Naive thymus-derived CD8-positive, alpha-beta T cell (primary cell): Measurements from ENCODE around the gene PLAGL1. TPM values are rescaled to one million over a fixed set of nuclear protein-coding genes. Genes with fewer than 3 reads are reported as not detected.

Experiments
- ATAC-seq, 2 donors: fragments of 150-1000 bp; cut with Tn5 transposase in 1 of 2; sonication (Bioruptor Pico), chemical (Tn5 transposase) in 1 of 2; 1 replicate in 1 of 2; 2 replicates in 1 of 2; pipeline ENCODE4 v1.10.0; 2021; ENCODE audit warnings: mild to moderate bottlenecking in 2 of 2, moderate library complexity in 2 of 2
- POLR2A ChIA-PET: fragments of 350-600 bp; sonication (Branson Sonifier 250); formaldehyde crosslinking; loops from one replicate; lab custom pipeline; 2021; ENCODE audit warnings: antibody characterized with exemption; lab: Charles Lee
- DNase-seq, 10 donors: peaks; one replicate each; pipeline versions ENCODE4 v3.0.0 to v3.0.0-alpha.2; 2020 to 2022
- H3K27ac Mint-ChIP-seq, 10 donors: one replicate each; pipeline ENCODE4 v1.8.0; 2020 to 2022; ENCODE audit warnings: mild to moderate bottlenecking in 10 of 10, mixed read lengths in 10 of 10, moderate library complexity in 4 of 10, inconsistent platforms in 1 of 10
- H3K27me3 Mint-ChIP-seq, 5 donors: one replicate each; pipeline ENCODE4 v1.8.0; 2021 to 2022; ENCODE audit warnings: mixed read lengths in 5 of 5
- H3K36me3 Mint-ChIP-seq, 3 donors: one replicate each; pipeline ENCODE4 v1.8.0; 2020 to 2022; ENCODE audit warnings: mixed read lengths in 3 of 3, mild to moderate bottlenecking in 2 of 3, inconsistent platforms in 1 of 3
- H3K4me1 Mint-ChIP-seq, 4 donors: one replicate each; pipeline ENCODE4 v1.8.0; 2021 to 2022; ENCODE audit warnings: mixed read lengths in 4 of 4
- H3K4me3 Mint-ChIP-seq, 10 donors: one replicate each; pipeline ENCODE4 v1.8.0; 2020 to 2022; ENCODE audit warnings: mild to moderate bottlenecking in 10 of 10, mixed read lengths in 10 of 10, moderate library complexity in 6 of 10, inconsistent platforms in 1 of 10
- H3K9me3 Mint-ChIP-seq, 9 donors: one replicate each; pipeline ENCODE4 v1.8.0; 2020 to 2022; ENCODE audit warnings: mixed read lengths in 9 of 9, mild to moderate bottlenecking in 3 of 9, inconsistent platforms in 1 of 9, moderate library complexity in 1 of 9
- polyA plus RNA-seq, 3 donors: library from polyadenylated mRNA; unstranded; fragments of 300-500 nt; fragmentation: Illumina TruSeq; gene quantifications; one replicate each; pipeline ENCODE4 v1.2.3, GENCODE V29; 2021
- total RNA-seq, 8 experiments: library from RNA in 2 of 8; stranded (reverse) in 2 of 8; gene quantifications; one replicate each; pipeline ENCODE4 v1.2.3 and lab custom pipeline; 2021 to 2026

PLAGL1 gene
- total and polyA plus RNA-seq, 5 experiments from 2014 or later, result 2.9 to 8.0 (median 4.9) TPM

DNA sequence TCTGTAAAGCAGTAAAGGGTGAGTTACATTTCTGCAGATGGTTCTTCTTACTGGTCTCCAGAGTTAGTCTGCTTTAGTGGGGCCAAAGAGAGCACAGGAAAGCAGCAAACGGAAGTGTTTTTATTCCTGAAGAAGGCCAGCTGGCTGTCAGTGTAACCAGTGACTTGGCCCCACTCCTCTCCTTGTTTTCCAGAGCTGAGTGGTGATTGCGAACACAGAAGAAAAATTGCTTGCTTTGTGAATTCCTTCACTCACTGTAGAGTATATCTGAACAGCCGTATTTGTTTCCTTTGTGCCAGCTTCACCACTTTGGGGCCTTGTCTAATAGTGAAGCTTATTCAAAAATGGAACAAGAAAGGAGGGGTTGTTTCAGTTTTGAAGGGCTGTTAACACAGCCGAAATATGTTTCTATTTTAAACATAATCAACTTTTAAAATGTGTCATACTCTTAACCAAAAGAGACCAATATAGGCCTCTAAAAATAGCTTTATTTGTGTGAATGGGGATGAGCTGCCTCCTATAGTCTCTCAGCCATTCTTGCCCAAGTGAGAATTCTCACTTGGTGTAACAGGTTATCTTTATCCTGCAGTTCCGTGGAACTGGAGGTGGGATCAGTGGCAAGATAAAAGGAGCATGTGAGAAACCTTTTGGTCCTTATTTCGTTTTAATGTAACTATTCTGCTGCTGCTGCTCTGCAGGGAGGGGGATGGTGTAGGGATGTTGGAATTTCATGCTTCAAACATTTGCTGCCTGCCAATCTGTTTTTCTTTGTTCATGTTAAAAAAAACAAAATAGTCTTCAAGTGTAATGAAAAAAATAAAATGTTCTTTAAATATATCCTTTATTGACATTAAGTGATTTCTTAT, 105.9 kb downstream of the PLAGL1 start:
- ATAC-seq (no peak), DNase-seq (no peak)
- POLR2A ChIA-PET, result no interaction called here
- Mint-ChIP-seq H3K36me3 (no peaks in the 10 kb centered on the region), H3K9me3 (peaks cover 0 to 3% (median 0%) of the 10 kb centered on the region in 9 donors), H3K4me1 (no peaks in the 10 kb centered on the region), H3K4me3 (no peak overlapping the region), H3K27ac (no peak overlapping the region), H3K27me3 (no peaks in the 10 kb centered on the region)

DNA sequence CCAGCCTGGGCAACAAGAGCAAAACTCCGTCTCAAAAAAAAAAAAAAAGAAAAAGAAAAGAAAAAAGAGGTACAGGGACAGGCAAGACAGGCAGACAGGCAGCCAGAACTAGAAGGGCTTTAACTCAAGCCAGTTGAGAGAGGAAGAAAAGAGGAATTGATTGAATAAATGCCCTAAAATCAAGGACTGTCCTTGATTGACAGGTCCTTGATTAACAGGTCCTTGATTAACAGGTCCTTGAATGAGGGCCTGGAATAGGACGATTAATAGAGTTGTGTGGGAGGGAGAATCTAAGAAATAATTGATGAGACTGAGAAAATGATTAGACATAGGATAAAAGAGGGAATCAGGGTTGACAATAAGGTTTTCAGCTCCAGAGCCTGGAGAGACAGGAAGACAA, 107.7 kb downstream of the PLAGL1 start:
- DNase-seq, result no peak
- Mint-ChIP-seq H3K4me1 (no peaks in the 10 kb centered on the region), H3K27me3 (no peaks in the 10 kb centered on the region), H3K4me3 (no peak overlapping the region), H3K27ac (no peak overlapping the region), H3K36me3 (no peaks in the 10 kb centered on the region), H3K9me3 (peaks cover 0 to 2% (median 0%) of the 10 kb centered on the region in 9 donors)
- ATAC-seq, result no peak
- POLR2A ChIA-PET, result no interaction called here

- no peak overlapping the region for H3K27ac Mint-ChIP-seq
Observed at GRCh38 chr6:143896126-143896860, 111.8 kb downstream of the PLAGL1 start.

GRCh38 chr6:143894655-143895054, 113.4 kb downstream of the PLAGL1 start:
- ATAC-seq, result no peak
- Mint-ChIP-seq H3K4me3 (no peak overlapping the region), H3K27me3 (no peaks in the 10 kb centered on the region), H3K9me3 (no peaks in the 10 kb centered on the region), H3K36me3 (peaks cover 0 to 5% (median 0%) of the 10 kb centered on the region in 3 donors), H3K27ac (no peak overlapping the region), H3K4me1 (no peaks in the 10 kb centered on the region)
- DNase-seq, result no peak
- POLR2A ChIA-PET, result no interaction called here

More at GRCh38 chr6:143896126-143896860, 111.8 kb downstream of the PLAGL1 start:
- Mint-ChIP-seq H3K36me3 (peaks cover 0 to 5% (median 0%) of the 10 kb centered on the region in 3 donors), H3K4me1 (no peaks in the 10 kb centered on the region), H3K4me3 (no peak overlapping the region), H3K9me3 (no peaks in the 10 kb centered on the region), H3K27me3 (no peaks in the 10 kb centered on the region)
- ATAC-seq, result no peak
- no peak for DNase-seq
- POLR2A ChIA-PET, result no interaction called here

Other genes with a start within 250 kb of the PLAGL1 start
- gene LTV1, start 164.9 kb downstream of the PLAGL1 start, total RNA-seq, result 10 to 100 TPM; 28.7 to 28.8 TPM
- gene LTV1, start 164.9 kb downstream of the PLAGL1 start, polyA plus RNA-seq, result 10 to 100 TPM; 20.2 to 27.1 (median 20.2) TPM
- not detected for gene ZC2HC1B, start 143.8 kb downstream of the PLAGL1 start, total RNA-seq
- not detected for gene ZC2HC1B, start 143.8 kb downstream of the PLAGL1 start, polyA plus RNA-seq
- gene SF3B5, start 87.3 kb upstream of the PLAGL1 start, total RNA-seq, result 10 to 100 TPM; 94.8 to 95.3 TPM
- 100 to 1,000 TPM; 390 to 417 (median 416) TPM for gene SF3B5, start 87.3 kb upstream of the PLAGL1 start, polyA plus RNA-seq
- 1 to 10 TPM; 2.4 to 3.0 TPM for gene STX11, start 142.3 kb upstream of the PLAGL1 start, total RNA-seq
- gene STX11, start 142.3 kb upstream of the PLAGL1 start, polyA plus RNA-seq, result 1 to 10 TPM; 1.7 to 8.0 (median 2.5) TPM